BJ (cell line): Measurements from ENCODE around the gene CKLF. TPM values are rescaled to one million over a fixed set of nuclear protein-coding genes. Genes with fewer than 3 reads are reported as not detected.

ENCODE experiments used
- CTCF ChIA-PET: fragments of 350-600 bp; formaldehyde crosslinking; extraction: SDS; loops from one replicate; lab custom pipeline; 2021; ENCODE audit warnings: antibody characterized with exemption, inconsistent platforms; lab: Yijun Ruan, JAX
- POLR2A ChIA-PET: fragments of 300-600 bp; sonication (Branson Sonifier 250); formaldehyde crosslinking; extraction: SDS; loops from one replicate; lab custom pipeline; 2021; ENCODE audit warnings: antibody characterized with exemption; lab: Charles Lee
- DNase-seq: peaks from one replicate; pipeline ENCODE4 v3.0.0-alpha.2; 2011; ENCODE audit warnings: low read depth
- H3K27me3 ChIP-seq: 2 replicates; pipeline ENCODE4 v1.6.0; 2011; ENCODE audit warnings: low read length; ENCODE audit not compliant: control insufficient read depth, insufficient read depth
- H3K36me3 ChIP-seq: 2 replicates; pipeline ENCODE4 v1.5.1; 2011; ENCODE audit warnings: low read length; ENCODE audit not compliant: control insufficient read depth, insufficient read depth
- H3K4me3 ChIP-seq: 2 replicates; pipeline ENCODE4 v1.5.1; 2011; ENCODE audit warnings: low read depth, mild to moderate bottlenecking, control low read depth, low read length
- polyA plus RNA-seq: library from polyadenylated mRNA; depleted of rRNA; stranded (reverse); fragments of >200 nt; gene quantifications from 2 replicates; pipeline ENCODE4 v1.2.3, GENCODE V29; 2011
- TF ChIP-seq, protein P1 (sequence below): IDR thresholded peaks from 2 replicates; pipeline ENCODE4 v1.5.1; 2011; ENCODE audit warnings: low read depth, mild to moderate bottlenecking, control low read depth, inconsistent platforms, low read length, moderate library complexity; ENCODE audit not compliant: insufficient read depth

Gene CKLF
- polyA plus RNA-seq, 1 experiment: 60.8 TPM

DNA sequence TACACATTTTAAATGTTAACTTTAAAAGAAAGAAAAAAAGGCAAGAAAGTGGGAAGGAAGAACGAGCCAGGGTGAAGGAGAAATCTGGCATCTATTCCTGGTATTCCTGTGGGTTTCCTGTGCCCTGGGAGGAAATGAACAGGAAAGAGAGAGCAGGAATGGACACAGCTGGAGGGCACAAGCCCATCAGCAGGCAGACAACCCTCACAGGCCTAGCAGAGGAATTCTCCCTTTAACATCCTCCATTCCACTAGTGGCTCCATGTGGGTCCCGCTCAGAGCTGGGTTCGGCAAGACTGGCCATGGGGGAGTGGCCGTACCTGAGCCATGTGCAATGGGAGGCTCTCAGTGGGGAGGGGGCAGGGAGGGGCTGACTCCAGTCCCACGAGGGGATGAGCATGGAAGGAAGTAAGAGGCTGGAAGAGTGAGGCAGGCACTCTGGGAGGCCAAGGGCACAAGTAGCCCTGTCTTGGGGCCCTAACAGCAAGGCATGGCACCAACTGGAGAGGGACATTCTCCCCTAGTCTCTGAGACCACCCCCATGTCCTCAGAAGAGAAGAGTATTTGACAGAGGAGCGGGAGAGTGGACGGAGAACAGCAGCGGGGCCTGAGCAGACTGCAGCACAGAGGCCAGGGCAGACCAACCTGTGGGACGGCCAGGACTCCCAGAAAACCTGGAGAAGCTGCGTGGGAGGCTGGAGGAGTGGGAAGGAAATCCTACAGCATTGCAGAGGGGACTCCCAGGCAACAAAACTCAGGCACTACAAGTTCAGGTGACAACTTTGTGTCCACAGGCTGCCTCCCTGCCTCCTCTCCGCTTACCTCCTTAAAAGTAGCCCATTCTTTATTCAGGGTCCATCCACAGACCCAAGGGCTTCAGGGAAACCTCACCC lies 32.6 kb upstream of the CKLF start:
- TF ChIP-seq, protein P1, sequence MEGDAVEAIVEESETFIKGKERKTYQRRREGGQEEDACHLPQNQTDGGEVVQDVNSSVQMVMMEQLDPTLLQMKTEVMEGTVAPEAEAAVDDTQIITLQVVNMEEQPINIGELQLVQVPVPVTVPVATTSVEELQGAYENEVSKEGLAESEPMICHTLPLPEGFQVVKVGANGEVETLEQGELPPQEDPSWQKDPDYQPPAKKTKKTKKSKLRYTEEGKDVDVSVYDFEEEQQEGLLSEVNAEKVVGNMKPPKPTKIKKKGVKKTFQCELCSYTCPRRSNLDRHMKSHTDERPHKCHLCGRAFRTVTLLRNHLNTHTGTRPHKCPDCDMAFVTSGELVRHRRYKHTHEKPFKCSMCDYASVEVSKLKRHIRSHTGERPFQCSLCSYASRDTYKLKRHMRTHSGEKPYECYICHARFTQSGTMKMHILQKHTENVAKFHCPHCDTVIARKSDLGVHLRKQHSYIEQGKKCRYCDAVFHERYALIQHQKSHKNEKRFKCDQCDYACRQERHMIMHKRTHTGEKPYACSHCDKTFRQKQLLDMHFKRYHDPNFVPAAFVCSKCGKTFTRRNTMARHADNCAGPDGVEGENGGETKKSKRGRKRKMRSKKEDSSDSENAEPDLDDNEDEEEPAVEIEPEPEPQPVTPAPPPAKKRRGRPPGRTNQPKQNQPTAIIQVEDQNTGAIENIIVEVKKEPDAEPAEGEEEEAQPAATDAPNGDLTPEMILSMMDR: no peak
- ChIA-PET CTCF (interaction anchor here (1.0 to 2.9 kb wide), 2 partner anchors 37 to 113 kb away, joined by 3 to 9 read pairs; no protein-coding TSS in a partner anchor), POLR2A (no interaction called here)
- no peak for DNase-seq
- Histone ChIP-seq H3K36me3 (peaks cover 10% of the 10 kb centered on the region), H3K4me3 (no peak overlapping the region), H3K27me3 (no peaks in the 10 kb centered on the region)

DNA sequence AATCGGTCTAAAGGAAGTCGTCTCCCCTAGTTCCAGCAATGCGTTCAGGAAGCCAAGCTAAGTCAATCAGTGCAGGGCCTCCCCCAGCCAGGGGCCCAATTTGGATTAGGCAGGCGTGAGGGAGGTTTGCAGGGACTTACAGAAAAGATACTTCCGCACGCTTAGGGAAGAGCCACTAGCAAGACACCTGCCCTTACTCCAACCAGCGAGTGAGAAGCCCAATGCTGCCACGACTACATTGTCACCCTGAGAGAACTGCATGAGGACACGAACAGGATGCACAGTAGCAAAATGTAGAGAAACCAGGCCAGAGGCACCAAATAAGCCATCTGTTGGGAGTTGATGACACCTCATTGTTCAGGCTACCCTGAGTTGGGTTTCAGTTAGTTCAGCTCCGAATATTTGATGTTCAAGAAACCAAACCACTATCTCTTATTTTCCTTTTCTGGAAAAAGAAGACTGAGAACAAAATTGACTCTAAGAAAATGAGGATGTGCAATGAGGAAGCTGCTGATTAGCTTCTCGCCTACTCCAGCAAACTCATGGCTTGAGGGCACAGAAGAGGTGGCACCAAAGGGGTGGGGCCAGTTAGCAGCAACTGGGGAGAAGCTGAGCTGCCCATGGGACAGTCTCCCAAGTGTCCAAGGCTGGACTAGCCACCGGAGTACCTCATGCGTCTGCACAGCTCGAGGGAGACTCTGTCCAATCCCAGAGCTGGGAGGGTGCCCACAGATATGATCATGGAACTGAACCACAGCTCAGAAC lies 31.8 kb upstream of the CKLF start:
- no peak for DNase-seq
- ChIA-PET CTCF (interaction anchor here (2.9 kb wide), 1 partner anchor 114 kb away, joined by 9 read pairs; no protein-coding TSS in a partner anchor), POLR2A (no interaction called here)
- TF ChIP-seq, protein P1: no peak
- no peaks in the 10 kb centered on the region for H3K27me3 ChIP-seq
- H3K36me3 ChIP-seq: peaks cover 9% of the 10 kb centered on the region
- H3K4me3 ChIP-seq: no peak overlapping the region

DNA sequence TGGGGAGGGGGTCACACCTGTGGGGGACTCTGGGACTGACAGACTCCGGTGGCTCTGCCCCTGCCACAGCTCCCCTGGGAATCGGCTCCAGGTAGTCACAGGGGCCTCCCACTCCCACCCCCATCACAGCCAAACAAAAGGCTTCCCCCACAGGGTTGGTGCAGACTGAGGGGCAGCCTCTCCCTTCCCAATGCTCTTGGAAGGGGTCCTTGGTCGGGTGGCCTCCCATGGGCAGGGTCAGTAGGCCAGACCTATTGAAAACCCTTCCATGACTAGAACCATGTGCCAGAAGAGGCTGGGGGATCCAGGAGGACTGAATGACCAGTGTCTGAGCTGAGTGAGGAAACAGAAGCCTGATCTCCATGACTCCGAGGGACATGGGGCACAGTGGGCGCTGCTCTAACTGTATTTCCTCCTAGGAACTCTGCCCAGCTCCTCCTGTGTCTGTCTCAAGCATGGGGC lies 31.1 kb upstream of the CKLF start:
- TF ChIP-seq, protein P1: no peak
- no peak for DNase-seq
- ChIA-PET POLR2A (no interaction called here), CTCF (interaction anchor here (1.1 to 2.9 kb wide), 2 partner anchors 87 to 115 kb away, joined by 3 to 9 read pairs; no protein-coding TSS in a partner anchor)
- H3K36me3 ChIP-seq: peaks cover 10% of the 10 kb centered on the region
- H3K4me3 ChIP-seq: no peak overlapping the region
- no peaks in the 10 kb centered on the region for H3K27me3 ChIP-seq

DNA sequence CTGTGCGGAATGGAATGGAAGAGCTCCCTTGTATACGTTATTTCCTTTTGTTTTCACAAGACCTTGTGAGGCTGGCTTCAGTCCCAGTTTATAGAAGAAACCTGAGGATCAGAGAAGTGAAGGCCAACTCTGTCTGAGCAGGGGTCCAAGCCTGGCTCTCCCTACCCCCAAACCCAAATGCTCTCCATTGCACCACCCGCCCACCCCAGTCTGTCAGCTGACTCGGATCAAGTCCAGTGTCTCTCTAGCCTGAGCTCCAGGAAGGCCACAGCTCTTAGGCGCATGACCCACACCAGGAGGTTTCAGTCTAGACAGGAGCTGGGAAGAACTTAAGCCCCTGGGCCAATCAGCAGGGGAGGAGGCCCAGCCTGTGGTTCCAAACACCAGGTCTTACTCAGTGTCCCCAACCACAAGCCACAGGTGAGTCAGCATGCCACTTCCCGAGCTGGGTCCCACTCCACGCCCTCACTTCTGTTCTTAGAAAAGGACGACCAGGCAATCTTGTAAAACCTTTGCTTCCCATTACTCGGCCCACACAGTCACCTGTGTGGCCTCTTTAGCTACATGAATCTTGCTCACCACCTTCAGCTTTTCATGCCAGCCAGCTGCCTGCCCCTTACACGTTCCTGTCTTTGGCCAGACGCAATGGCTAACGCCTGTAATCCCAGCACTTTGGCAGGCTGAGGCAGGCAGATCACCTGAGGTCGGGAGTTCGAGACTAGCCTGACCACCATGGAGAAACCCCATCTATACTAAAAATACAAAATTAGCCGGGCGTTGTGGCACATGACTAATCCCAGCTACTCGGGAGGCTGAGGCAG lies 30.2 kb upstream of the CKLF start:
- TF ChIP-seq, protein P1: no peak
- no peak overlapping the region for H3K4me3 ChIP-seq
- H3K36me3 ChIP-seq: peaks cover 12% of the 10 kb centered on the region
- ChIA-PET CTCF (interaction anchor here (1.1 to 2.9 kb wide), 3 partner anchors 43 to 115 kb away, joined by 3 to 9 read pairs (median 4); no protein-coding TSS in a partner anchor), POLR2A (no interaction called here)
- no peak for DNase-seq
- H3K27me3 ChIP-seq: no peaks in the 10 kb centered on the region
